SU-DHL-6 (cell line): Measurements from ENCODE around the gene SLC5A11.
"Not testable (repeated sequence)": the region's sequence is repeated elsewhere in the genome, so short reads cannot be mapped to it uniquely, and the experiment has no call there.

Experiments
- CTCF ChIP-seq: fragments of 200-600 bp; sonication (generic); IDR thresholded peaks from one replicate; pipeline ENCODE4 v1.5.1; 2017; ENCODE audit warnings: antibody characterized with exemption, mild to moderate bottlenecking, low read length, moderate library complexity; ENCODE audit not compliant: insufficient read depth, poor library complexity, severe bottlenecking
- EZH2phosphoT487 ChIP-seq: fragments of 200-600 bp; sonication (generic), shearing (Covaris generic); conservative IDR thresholded peaks from 2 replicates; pipeline ENCODE4 v1.6.1; 2018; ENCODE audit warnings: mild to moderate bottlenecking, antibody characterized with exemption, low read length, moderate library complexity, mixed read lengths

- not testable (repeated sequence) for TF ChIP-seq CTCF, EZH2phosphoT487
Observed at GRCh38 chr16:24812813-24813212, 33.0 kb upstream of the SLC5A11 start.
